GM19328 (cell line): ENCODE data around the gene NPL.

ENCODE experiments used
- ATAC-seq: cut with Tn5 transposase; IDR thresholded peaks from one replicate; pipeline ENCODE4 v1.9.1; 2021; ENCODE audit warnings: mild to moderate bottlenecking, moderate library complexity; ENCODE audit not compliant: unreplicated experiment

NPL gene

DNA sequence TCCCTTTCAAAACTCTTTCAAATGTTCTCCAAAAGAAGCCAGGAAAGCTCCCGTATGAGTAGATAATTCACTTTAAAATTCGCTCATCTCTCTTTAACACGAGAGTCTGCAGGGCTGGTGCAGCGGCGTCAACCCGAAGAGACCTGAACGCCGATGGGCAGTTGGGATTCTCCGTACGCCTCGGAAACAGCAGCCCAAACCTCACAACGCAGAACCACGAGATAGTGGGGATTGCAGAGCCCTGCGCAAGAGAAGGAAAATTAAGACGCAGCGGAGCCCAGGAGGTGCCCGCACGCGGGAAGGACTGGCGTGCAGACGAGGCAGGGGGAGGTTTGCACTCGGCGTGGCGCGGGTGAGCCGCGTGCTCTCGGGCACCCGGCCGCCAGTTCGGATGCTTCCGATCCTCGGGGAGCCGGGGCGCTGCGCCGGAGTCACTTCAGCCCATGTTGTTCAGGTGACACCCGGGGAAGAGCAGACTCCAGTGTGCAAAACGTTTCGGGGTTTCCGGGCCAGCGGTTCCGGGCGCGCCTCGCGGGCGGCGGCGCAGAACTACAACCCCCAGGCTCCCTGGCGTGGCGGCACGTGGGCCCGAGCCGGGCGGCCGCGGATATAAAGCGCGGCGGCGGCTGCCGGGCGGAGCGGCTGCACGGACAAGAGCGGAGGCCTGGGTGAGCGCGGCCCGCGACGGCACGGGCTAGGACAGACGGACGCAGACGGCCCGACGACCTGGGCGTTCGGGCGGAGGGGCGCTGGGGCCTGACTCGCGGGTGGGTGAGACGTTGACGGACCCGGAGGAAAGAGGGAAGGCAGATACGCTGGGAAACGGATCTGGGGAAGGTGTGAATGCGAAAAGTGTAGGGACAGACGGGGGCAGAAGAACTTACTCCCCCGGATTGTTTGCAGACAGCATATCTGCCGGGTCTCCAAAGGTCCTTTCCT lies at the start of gene NPL:
Gene NPL (plus strand): TSS at position 636 of the 939 bp plus-strand sequence. CDS start 4,599 bp downstream, outside the sequence.
- ATAC-seq: peak; percentile 93

DNA sequence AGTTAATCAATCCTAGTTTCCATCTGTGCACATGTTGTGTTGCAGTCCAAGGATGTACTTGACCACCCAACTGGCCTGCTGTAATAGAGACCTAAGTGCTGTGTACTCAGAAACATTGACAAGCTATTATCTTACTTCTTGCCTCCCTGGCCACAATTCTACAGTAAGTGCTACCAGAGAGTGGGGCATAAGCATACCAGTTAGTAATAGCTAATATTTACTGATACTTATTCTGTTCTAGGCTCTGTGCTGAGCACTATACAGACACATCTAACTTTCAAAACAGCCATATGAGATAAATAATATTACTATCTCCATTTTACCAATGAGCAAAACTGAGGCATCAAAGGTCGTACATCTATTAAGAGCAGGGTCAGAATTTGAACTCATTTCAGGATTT lies 49.5 kb upstream of the NPL start:
- no peak for ATAC-seq

DNA sequence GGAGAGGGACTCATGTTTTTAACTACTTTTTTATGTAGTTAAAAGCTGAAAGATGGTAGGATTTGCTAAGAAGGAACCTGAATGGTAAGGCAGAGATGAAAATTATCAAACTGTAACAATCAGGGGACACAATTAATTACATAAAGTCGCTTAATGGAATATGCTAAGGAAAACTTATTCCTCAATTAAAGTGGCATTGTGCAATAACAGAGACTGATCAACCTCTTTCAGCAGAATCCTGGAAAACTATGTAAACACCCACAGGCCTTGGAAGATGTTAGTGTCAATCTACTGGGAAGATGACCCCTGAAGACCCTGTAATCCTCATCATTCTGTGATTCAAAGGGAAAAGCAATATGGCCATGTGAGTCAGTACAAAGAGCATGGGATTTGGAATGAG lies 46.8 kb upstream of the NPL start:
- no peak for ATAC-seq

DNA sequence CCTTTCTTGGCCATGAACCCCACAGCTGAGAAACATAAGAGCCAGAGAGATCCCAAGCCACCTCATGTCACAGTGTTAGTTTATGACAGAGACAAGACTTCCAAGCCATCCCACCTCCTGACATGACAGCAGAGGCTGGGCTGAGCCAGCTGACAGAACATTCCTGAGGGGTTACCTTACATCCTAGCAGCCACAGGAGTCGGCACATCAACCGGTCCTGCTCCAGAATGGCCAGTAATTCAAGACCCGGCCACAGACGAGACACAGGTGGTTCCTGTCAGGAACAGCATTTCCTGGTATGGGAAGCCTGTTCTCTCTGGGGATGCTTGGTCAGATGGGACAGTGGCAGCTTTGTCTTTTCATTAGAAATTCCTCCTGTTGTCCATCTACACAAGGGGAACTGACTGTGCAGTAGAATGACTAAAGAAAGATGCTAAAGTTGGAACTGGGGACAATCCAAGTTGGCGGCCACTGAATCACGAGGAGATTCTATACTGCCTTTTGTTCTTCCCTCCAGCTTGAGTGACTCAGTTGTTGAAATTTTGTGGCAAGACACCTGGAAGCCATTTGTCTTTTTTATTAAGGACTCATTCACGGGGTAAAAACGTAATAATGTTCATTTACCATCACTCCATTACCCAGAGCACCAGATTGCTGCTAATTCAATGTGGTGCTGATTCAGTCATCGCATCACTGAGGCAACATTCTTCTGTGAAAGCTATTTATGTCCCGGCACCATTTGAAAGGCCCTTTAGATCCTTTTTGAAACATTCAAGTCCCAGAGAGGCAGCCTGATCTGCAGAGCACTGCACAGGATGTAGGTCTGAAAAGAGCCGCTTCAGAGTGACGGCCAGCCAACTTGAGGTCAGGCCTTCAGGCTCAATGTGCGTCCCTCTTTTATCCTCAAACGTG lies 37.2 kb upstream of the NPL start:
- ATAC-seq: no peak

DNA sequence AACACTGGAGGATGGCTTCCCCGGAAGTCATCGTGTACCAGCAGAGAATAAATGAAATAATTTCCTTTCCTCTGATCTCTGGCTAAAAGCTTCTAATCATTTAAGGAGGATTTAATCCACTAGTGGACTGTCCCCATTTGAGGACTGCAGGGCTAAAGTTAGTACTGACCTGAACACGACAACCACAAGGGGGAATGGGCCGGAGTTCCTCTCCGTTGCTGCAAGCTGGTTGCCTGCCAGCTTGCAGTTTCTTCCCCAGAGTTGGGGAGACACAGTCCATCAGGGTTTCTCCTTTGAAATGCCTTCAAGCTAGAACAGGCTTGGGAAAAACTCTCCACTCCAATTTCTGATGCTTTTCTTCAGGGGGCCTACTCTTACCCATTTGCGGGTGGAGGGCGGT lies 35.5 kb upstream of the NPL start:
- no peak for ATAC-seq

GRCh38 chr1:182754543-182755314 lies 34.8 kb upstream of the NPL start:
- ATAC-seq: no peak

DNA sequence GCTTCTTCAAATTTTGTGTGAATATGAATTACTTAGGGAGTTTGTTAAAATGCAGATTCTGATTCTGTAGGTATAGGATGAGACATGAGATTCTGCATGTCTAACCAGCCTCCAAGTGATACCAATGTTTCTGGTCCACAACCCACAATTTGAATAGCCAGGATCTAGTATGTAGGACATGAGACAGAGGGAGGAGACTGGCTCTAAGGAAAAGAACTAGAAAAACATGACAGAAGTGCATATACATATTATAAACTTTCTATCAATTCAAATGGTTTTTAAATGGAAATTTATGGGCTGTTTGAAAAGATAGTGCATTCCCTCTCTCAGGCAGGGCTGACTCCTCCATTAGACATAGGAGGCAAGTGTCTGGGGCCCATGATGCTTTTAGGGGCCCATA lies 33.9 kb upstream of the NPL start:
- ATAC-seq: no peak

GRCh38 chr1:182756423-182756822 lies 33.1 kb upstream of the NPL start:
- ATAC-seq: no peak

- no peak for ATAC-seq
Measured at GRCh38 chr1:182761396-182762395, 27.9 kb upstream of the NPL start.

GRCh38 chr1:182762536-182762935 lies 27.0 kb upstream of the NPL start:
- ATAC-seq: no peak

GRCh38 chr1:182764029-182764727 lies 25.4 kb upstream of the NPL start:
- no peak for ATAC-seq

DNA sequence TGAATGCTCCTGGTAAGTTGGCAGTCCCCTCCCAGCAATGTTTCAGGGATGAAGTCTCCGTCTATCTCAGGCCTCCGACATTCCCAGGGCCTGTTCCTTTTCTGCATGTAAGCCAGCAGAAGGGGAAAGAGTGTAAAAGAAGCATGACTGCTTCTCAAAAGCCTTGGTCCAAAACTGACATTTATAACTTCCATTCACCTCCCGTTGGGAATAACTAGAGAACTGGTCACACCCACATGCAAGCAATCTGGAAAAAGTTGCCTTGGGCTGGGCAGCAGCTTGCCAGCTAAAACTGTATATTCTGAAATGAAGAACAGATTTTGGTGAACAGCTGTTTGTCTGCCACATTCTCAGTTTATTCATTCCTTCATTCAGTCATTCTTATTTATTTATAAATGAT lies 24.2 kb upstream of the NPL start:
- ATAC-seq: no peak

DNA sequence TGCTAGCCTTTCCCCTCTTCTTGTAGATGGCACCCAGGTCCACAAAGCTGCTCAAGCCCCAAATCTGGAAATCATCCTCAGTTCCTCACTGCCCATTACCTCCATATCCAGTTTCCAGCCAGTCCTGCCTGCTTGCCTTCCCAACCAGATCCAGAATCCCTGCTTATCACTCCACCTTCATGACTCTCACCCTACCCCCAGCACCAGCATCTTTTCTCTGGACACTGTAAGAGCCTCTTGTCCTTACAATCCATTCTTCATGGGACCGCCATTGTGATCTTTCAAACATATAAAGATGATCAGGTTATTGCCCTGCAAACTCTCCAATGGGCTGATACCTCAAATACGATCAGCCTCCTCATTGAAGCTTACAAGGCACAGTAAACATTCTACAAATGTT lies 23.5 kb upstream of the NPL start:
- ATAC-seq: no peak

DNA sequence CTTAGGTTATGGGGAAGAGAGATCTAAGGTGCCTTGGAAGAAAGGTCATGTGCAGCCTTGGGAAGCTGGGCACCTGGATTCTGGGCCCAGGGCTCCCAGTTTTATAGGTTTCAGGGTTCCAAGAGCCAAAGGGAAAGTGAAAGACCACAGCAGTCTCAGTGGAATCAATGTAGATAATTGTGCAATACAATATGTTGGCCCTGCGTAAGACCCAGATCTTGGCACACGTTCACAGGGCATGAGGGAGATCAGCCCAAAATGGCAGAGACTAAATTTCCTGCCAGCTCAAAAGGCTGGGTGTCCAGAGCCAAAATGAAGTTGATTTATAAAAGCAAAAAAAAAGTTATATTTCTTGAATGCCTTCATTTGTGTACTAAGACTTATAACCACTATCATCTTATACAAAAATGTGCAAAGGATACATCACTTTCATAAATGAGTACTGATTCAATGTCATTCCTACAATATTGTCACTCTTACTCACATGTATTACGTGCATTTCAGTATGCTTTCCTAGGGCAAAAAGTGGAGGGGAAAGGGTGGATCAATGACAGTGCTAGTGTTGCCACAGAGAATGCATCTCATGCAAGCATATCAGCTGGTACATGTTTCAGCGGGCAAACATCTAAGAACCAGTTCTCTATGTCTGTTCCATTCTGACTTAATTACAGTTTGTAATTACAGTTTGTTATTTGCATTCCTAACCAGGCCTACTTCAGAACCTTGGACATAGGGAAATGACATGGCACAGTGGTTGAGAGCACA lies 22.5 kb upstream of the NPL start:
- ATAC-seq: no peak

DNA sequence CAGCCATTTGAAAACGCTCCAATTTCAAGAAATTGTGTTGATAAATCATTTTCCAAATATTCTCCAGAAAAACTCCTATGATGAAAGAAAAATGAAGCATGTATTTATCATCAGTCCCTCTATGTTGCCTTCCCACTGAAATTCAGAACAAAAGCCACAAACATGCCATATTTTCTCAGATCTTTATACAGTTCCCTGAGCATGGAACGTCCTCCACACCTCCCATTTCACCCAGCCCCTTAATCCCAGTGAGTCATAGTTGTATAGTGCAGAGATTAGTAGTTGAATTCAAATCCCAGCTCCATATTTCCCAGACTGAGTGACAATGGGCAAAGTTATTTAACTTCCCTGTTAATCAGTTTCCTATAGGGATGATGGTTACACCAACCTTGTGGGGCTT lies 20.6 kb upstream of the NPL start:
- no peak for ATAC-seq

DNA sequence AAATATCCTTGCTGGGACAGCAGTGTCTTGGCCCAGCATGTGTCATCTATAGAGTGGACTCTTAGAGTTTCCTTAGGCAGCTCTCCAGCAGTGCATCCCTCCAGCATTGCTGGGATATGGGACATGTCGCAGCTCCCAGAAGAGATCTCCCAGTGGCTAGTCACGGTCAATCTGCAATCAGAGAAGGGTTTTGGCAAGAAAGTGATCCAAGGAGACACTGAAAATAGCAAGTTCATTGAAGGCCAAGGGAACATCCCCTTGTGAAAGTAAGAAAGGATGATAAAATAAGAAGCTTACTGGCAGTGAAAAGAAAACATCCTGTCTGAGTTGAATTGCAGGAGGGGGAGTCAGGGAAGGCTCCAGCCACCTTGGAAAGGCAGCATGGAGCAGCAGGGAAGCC lies 19.3 kb upstream of the NPL start:
- no peak for ATAC-seq

- no peak for ATAC-seq
Measured at GRCh38 chr1:182771187-182771984, 18.2 kb upstream of the NPL start.

GRCh38 chr1:182777386-182777785 lies 12.2 kb upstream of the NPL start:
- ATAC-seq: no peak
